Hepatocyte (in vitro differentiated cells): Measurements from ENCODE around the gene ACKR4.

ENCODE experiments used
- EZH2 ChIP-seq: fragments of 200-600 bp; sonication (generic); IDR thresholded peaks from 2 replicates; pipeline ENCODE4 v1.6.1; 2016; ENCODE audit warnings: antibody characterized with exemption, mild to moderate bottlenecking, borderline replicate concordance
- TF ChIP-seq, protein P1 (sequence below): fragments of 200-600 bp; sonication (generic); IDR thresholded peaks from 2 replicates; pipeline ENCODE4 v1.5.1; 2016; ENCODE audit warnings: antibody characterized with exemption, mild to moderate bottlenecking; ENCODE audit not compliant: poor library complexity

DNA sequence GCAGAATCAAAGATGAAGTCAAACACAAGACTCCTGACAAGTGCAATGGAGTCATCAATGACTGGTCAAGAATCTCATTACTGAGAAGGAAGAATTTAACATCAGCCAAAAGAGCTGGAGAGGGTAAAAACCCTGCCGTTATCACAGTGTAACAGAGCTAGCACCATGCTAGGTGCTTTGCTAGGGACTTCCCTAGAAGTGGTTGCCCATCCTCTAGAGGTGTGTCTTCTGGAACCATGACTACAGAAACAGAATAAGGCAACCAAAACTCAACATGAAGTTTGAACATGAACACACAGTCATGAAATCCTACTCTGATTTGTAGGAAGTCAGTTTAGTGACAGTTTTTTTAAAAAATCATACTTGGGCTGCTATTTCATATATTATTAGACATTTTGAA is 53.1 kb downstream of the ACKR4 start:
- TF ChIP-seq, protein P1, sequence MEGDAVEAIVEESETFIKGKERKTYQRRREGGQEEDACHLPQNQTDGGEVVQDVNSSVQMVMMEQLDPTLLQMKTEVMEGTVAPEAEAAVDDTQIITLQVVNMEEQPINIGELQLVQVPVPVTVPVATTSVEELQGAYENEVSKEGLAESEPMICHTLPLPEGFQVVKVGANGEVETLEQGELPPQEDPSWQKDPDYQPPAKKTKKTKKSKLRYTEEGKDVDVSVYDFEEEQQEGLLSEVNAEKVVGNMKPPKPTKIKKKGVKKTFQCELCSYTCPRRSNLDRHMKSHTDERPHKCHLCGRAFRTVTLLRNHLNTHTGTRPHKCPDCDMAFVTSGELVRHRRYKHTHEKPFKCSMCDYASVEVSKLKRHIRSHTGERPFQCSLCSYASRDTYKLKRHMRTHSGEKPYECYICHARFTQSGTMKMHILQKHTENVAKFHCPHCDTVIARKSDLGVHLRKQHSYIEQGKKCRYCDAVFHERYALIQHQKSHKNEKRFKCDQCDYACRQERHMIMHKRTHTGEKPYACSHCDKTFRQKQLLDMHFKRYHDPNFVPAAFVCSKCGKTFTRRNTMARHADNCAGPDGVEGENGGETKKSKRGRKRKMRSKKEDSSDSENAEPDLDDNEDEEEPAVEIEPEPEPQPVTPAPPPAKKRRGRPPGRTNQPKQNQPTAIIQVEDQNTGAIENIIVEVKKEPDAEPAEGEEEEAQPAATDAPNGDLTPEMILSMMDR, result no peak
- no peak for TF ChIP-seq EZH2
